ENCODE measurements around the gene CERT1. TPM values are rescaled to one million over a fixed set of nuclear protein-coding genes. Genes with fewer than 3 reads are reported as not detected.

Gene CERT1
- total and polyA plus RNA-seq, 4 donors, result 16.1 to 86.2 (median 46.1) TPM

GRCh38 chr5:75364571-75365280, 146.7 kb downstream of the CERT1 start:
- H3K27ac ChIP-seq (ENCODE audit: low read depth in 1 of 2, low read length in 1 of 2), result no peak overlapping the region
- 80 to 86% methylated on average over 7 of the region's 7 CpGs for WGBS, 2 donors
- no peak overlapping the region for H3K9ac ChIP-seq (ENCODE audit: insufficient read depth in 1 of 2, low read length in 2 of 2)
- no peak overlapping the region for H3K4me3 ChIP-seq
- H3K9me3 ChIP-seq (ENCODE audit: control insufficient read depth in 4 of 4, insufficient read depth in 3 of 4, low read length in 3 of 4), result no peaks in the 10 kb centered on the region
- H3K27me3 ChIP-seq (ENCODE audit: control insufficient read depth in 3 of 3, insufficient read depth in 3 of 3, low read length in 2 of 3), result no peaks in the 10 kb centered on the region
- DNase-seq, result no peak
- H3K36me3 ChIP-seq (ENCODE audit: control insufficient read depth in 4 of 4, insufficient read depth in 4 of 4, low read length in 4 of 4), result peaks cover 4 to 8% (median 6%) of the 10 kb centered on the region in 4 donors
- no peak for ATAC-seq (ENCODE audit: insufficient read depth, low FRiP score)
- no peak for TF ChIP-seq CTCF (IDR thresholded peaks at IDR 0.05; ENCODE audit: control extremely low read depth, extremely low read depth)
- peaks cover 0 to 9% (median 2%) of the 10 kb centered on the region in 5 donors for H3K4me1 ChIP-seq (ENCODE audit: control insufficient read depth in 5 of 5, insufficient read depth in 5 of 5, low read length in 5 of 5)

- Histone ChIP-seq H3K9me3 (ENCODE audit: control insufficient read depth in 4 of 4, insufficient read depth in 3 of 4, low read length in 3 of 4) (no peaks in the 10 kb centered on the region), H3K9ac (ENCODE audit: insufficient read depth in 1 of 2, low read length in 2 of 2) (no peak overlapping the region), H3K27me3 (ENCODE audit: control insufficient read depth in 3 of 3, insufficient read depth in 3 of 3, low read length in 2 of 3) (no peaks in the 10 kb centered on the region), H3K36me3 (ENCODE audit: control insufficient read depth in 4 of 4, insufficient read depth in 4 of 4, low read length in 4 of 4) (peaks cover 8 to 15% (median 13%) of the 10 kb centered on the region in 4 donors), H3K27ac (ENCODE audit: low read depth in 1 of 2, low read length in 1 of 2) (no peak overlapping the region), H3K4me1 (ENCODE audit: control insufficient read depth in 5 of 5, insufficient read depth in 5 of 5, low read length in 5 of 5) (peaks cover 0 to 9% (median 2%) of the 10 kb centered on the region in 5 donors), H3K4me3 (no peak overlapping the region)
- ATAC-seq (ENCODE audit: insufficient read depth, low FRiP score) (peak; percentile 7), DNase-seq (peak; percentile 14 to 46 (median 29))
- 68 to 84% methylated on average over 8 of the region's 8 CpGs for WGBS, 2 donors
- TF ChIP-seq CTCF (IDR thresholded peaks at IDR 0.05; ENCODE audit: control extremely low read depth, extremely low read depth), result no peak
Observed at GRCh38 chr5:75363726-75364495, 147.5 kb downstream of the CERT1 start.

GRCh38 chr5:75363111-75363510, 148.3 kb downstream of the CERT1 start:
- Histone ChIP-seq H3K36me3 (ENCODE audit: control insufficient read depth in 4 of 4, insufficient read depth in 4 of 4, low read length in 4 of 4) (peaks cover 9 to 19% (median 14%) of the 10 kb centered on the region in 4 donors), H3K27ac (ENCODE audit: low read depth in 1 of 2, low read length in 1 of 2) (no peak overlapping the region), H3K4me1 (ENCODE audit: control insufficient read depth in 5 of 5, insufficient read depth in 5 of 5, low read length in 5 of 5) (peaks cover 0 to 9% (median 2%) of the 10 kb centered on the region in 5 donors), H3K9ac (ENCODE audit: insufficient read depth in 1 of 2, low read length in 2 of 2) (no peak overlapping the region), H3K9me3 (ENCODE audit: control insufficient read depth in 4 of 4, insufficient read depth in 3 of 4, low read length in 3 of 4) (no peaks in the 10 kb centered on the region), H3K4me3 (no peak overlapping the region), H3K27me3 (ENCODE audit: control insufficient read depth in 3 of 3, insufficient read depth in 3 of 3, low read length in 2 of 3) (no peaks in the 10 kb centered on the region)
- no peak for TF ChIP-seq CTCF (IDR thresholded peaks at IDR 0.05; ENCODE audit: control extremely low read depth, extremely low read depth)
- DNase-seq (no peak), ATAC-seq (ENCODE audit: insufficient read depth, low FRiP score) (no peak)
- WGBS, 2 donors, result 60 to 80% methylated on average over 5 of the region's 5 CpGs
